Stimulated activated CD4-positive, alpha-beta T cell treated with anti-CD3 and anti-CD28 coated beads, TNF-alpha, amount 100 ng/mL, for 4 hours (primary cell): ENCODE results near the gene TACC2.
"Not testable (repeated sequence)": the region's sequence is repeated elsewhere in the genome, so short reads cannot be mapped to it uniquely, and the experiment has no call there.

Experiments
- DNase-seq, 3 experiments: peaks; one replicate each; pipeline ENCODE4 v3.0.0-alpha.2; 2020; ENCODE audit warnings: low read depth in 3 of 3

Gene TACC2

GRCh38 chr10:122091722-122092121 is 102.8 kb downstream of the TACC2 start:
- no peak for DNase-seq

GRCh38 chr10:122093076-122093475 is 104.1 kb downstream of the TACC2 start:
- DNase-seq = no peak

DNA sequence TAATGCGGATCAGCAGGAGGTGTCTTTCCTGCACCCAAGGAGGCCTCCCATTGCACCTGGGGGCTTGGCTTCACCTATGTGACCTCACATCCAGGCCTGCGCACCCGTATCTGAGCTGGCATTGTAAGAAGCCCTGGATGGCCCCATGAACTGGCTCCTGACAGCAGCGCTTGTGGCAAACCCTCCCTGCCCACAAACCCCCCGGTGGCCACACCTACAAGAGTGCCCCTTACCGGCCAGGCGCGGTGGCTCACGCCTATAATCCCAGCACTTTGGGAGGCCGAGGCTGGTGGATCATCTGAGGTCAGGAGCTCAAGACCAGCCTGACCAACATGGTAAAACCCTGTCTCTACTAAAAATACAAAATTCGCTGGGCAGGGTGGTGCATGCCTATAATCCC is 107.2 kb downstream of the TACC2 start:
- DNase-seq = not testable (repeated sequence)

GRCh38 chr10:122096705-122097104 is 107.7 kb downstream of the TACC2 start:
- no peak for DNase-seq

GRCh38 chr10:122097935-122098334 is 109.0 kb downstream of the TACC2 start:
- DNase-seq = no peak

DNA sequence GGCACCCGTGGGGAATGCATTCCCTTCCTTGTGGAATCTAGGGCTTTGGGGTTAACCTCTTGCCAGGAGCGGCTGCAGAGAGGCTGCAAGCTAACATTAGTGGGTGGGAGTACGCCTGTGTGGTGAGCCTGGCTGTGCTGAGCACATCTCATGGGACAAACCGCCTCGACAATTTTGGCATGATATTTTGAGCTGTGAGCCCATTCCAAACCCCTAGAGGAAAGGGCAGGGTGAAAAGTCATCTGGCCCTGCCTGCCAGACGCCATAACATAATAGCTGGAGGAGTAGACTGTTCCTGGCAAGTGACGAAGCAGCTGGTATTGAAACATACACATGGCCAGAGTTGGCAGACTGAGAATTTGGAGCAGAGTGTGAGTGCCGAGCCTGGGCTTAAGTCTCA is 110.0 kb downstream of the TACC2 start:
- no peak for DNase-seq

DNA sequence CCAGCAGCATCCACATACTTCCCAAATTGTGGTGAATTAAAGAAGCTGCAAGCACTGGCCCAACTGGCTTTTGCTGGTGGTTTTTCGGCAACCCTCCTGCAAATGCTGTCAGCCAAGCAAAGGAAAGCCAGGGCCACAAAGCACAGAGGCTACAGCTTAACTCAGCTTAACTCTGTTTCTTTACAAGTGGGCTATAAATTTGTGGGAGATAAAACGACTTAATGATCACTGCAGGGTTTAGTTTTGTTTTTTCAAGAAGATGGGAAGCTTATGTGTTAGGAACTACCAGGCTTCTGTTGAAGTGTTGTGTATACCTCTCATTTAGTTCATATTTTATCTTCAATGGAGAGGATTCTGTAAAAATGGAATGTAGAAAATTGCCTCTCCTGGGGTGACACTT is 110.6 kb downstream of the TACC2 start:
- DNase-seq = no peak

DNA sequence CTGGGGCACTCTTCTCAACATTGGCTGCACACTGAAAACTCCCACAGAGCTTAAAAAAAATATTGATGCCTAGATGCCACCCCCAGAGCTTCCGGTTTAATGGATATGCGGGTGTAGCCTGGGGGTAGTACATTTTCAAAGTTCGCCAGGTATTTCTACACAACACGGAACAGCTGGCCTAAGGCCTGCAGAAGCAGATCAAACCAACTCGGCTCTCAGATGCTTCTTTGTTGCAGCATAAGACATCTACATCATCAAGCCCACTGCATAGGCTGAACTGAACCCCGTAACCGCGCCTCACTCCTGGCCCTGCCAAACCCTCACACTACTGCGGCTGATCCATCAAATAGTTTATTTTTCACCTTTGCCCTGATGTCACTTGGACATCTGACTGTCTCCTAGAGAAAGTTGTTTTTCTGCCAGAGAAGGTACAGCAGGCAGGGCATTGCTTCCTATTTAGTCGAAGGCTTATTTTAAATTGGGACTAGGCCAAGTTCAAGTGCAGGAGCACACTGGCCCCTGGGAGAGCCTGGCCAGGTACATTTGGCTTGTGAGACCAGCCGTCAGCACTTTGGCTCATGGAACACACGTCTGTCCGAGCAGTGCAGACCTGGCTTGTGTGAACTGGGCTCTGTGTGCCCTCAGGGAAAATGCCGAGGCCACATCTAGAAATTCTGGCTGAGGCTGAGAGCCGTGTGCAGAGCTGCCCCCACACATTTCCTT is 113.3 kb downstream of the TACC2 start:
- no peak for DNase-seq

- no peak for DNase-seq
Observed at GRCh38 chr10:122102869-122103525, 114.0 kb downstream of the TACC2 start.

DNA sequence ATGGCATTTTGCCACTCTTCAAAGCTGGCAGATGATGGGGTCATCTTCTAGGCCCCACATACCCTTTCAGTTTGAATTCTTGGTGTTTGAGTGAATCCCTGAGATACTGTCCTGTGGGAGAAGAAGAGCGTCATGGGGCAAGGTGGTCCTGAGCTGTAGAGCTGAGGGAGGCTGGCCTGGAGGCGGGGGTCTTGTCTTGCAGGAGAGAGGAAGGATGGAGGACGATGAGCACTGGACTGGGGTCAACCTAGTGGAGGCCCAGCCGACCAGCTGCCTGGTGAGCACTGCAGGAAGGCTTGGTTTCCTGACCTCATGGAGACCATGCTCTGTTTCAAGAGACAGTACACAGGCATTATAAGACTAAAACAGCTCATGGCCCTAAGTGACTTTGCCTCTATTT is 114.6 kb downstream of the TACC2 start:
- no peak for DNase-seq

- not testable (repeated sequence) for DNase-seq
Observed at GRCh38 chr10:122108786-122109185, 119.8 kb downstream of the TACC2 start.

DNA sequence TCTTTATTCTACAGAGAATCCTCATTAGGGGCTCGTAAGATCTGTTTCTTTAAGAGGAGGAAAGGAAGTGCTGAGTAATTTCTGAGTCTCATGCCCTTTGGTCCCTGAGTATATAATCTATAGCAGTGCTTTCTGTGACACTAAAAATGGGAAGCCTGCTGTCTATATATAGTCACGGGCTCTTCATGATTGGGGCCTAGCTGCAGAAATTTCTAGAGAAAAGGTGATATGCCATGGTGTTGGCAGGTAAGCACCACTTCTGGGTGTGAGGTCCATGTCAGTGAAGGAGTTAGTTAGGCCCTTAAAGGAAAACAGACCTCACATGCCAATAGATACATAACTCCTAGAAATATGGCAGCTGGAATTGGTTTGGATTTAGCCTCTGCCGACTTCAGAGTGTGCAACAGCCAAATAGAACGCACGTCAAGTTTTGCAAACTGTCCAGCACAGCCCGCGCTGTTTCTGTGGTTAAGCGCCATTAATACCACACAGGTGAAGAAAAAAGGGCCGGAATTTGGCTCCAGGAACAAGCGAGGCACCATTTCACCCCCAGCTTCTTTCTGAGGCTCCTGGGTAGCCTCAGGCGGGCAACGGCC is 123.2 kb downstream of the TACC2 start:
- DNase-seq = no peak

DNA sequence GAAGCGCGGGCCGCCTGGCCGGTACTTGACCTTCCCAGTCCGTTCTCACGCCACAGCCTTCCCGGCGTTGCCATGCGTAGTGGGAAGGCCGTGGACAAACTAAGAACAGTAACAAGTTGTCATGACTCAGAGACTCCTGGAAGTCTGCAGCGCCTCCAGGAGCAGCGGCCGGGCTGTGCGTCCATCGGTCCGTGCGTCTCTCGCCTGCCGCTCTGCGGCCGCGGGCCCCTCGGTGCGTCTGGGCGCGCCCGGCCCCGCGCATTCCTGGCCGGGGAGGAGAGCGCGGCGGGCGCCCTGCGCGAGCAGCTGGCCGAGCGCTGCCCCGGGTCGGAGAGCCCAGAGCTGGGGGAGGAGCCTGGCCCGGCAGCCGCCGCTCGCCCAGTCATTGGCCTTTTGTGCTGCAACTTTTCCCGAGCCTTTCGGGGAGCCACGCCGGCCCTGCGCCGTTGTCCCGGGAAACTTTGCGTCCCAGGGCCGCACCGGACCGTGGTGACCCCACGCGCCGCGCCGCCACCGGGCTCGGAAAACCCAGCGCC is 123.7 kb downstream of the TACC2 start:
- no peak for DNase-seq

- DNase-seq = no peak
Observed at GRCh38 chr10:122113161-122113944, 124.4 kb downstream of the TACC2 start.

DNA sequence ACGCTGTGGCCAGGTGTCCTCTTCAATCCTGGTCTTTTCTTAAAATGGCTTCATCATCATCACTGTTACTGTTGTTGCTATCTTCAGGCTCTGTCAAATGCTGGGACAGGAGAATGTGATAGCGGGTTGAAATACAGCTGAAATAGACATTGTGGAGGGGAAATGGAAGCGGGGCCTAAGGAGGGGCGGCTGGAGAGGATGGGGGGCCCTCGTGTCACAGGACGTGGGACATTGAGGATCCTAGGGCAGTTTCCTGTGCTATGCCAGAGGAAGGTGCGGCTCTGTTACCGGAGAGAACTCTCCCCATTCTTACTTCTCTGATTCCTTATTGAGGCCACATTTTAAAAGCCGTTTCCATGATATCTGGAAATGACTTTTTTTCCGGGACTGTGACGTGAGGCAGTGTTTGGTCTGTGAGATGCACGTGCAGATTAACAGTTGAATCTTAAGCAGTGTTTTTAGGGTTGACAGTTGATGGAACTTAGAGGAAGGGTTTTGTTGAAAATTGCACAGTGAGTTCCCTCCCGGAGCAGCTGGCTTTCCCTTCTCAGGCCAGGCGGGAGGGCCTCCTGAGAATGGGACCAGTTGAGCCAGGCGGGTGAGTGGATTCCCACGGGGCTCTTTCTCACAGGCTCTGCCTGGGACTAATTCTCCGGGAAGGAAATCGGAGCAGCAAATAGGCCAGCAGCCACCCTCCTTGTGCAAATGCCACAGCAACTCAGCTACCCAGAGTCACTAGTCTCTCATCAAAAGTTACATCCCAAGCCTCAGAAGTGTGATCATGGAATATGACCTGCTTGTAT is 125.2 kb downstream of the TACC2 start:
- no peak for DNase-seq

- DNase-seq = no peak
Observed at GRCh38 chr10:122115874-122116273, 126.9 kb downstream of the TACC2 start.

- DNase-seq = no peak
Observed at GRCh38 chr10:122116331-122116730, 127.4 kb downstream of the TACC2 start.

DNA sequence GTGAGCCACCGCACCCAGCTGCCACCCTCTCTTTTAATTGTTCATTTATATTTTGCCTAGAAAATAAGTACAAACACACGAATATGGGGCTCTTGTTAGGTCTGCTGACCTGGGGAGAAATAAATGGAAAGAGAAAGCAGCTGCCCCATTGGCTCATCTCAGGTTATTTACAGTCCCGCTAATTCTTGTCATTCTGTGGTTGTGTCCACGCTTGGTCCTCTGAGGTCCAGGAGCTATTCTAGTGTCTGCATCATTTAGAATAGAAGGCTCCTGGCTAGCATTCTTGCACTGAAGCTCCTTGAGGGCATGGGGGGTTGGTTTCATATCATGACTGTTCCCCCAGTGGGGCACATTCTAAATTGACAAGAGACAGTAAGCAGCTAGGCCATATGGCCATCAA is 128.5 kb downstream of the TACC2 start:
- no peak for DNase-seq

DNA sequence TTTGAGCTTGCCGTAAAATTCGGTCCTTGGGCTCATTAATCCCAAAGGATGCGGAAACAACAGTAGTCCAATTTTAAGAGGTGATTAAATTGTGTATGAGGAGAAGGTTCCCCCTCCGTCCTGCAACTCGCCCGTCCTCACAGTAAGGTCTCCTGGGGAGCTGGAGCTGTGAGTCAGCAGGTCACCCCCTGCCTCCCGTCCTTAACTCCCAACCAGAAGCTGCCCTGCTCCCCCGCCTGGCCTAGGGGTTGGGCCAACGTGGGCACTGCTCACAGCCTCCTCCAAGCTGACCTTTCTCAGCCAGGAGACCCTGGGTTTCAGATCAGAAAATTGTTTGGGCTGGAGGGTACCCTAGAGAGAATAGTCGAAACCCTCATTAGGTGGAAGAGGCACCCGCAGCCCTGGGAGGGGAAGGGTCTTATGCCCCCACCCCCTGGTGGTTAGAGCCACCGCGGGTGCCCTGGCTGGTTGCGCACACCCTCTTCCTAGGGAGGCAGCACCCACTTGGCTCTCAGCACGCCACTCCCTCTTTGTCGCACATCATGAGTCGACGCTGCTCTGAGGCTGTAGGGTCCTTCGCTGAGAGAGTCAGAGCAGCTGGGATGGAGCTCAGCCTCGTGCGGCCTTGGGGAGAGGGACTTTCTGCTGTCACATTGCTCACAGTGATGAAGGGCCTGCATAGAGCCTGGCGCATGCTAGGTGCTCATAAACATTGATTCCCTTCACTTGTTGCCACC is 131.2 kb downstream of the TACC2 start:
- DNase-seq = no peak

- DNase-seq = no peak
Observed at GRCh38 chr10:122121059-122121458, 132.1 kb downstream of the TACC2 start.

DNA sequence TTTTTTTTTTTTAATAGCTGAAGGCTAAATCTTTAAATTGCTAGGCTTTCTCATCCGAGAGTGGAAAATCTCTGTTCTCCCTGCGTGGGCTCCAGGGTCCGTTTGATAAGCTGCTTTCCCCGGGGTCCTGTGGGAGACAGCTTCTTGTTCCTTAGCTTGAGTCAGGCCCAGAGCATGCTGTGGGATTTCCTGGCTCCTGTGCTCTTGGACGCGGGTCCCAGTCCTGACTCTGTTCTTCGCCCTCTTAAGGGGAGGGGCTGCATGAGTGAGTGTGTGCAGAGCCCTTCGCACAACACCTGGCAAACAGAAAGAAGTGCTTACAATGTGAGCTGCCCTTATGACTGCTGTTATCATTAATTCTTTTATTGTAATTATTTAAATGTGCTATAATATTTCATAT is 133.5 kb downstream of the TACC2 start:
- DNase-seq = no peak
